ENCODE data around the gene SCRG1.

GRCh38 chr4:173357939-173358338 is 41.0 kb downstream of the SCRG1 start:
- no peak for TF ChIP-seq ZFX (IDR thresholded peaks at IDR 0.05; ENCODE audit: borderline replicate concordance)
- TF ChIP-seq, protein P1, sequence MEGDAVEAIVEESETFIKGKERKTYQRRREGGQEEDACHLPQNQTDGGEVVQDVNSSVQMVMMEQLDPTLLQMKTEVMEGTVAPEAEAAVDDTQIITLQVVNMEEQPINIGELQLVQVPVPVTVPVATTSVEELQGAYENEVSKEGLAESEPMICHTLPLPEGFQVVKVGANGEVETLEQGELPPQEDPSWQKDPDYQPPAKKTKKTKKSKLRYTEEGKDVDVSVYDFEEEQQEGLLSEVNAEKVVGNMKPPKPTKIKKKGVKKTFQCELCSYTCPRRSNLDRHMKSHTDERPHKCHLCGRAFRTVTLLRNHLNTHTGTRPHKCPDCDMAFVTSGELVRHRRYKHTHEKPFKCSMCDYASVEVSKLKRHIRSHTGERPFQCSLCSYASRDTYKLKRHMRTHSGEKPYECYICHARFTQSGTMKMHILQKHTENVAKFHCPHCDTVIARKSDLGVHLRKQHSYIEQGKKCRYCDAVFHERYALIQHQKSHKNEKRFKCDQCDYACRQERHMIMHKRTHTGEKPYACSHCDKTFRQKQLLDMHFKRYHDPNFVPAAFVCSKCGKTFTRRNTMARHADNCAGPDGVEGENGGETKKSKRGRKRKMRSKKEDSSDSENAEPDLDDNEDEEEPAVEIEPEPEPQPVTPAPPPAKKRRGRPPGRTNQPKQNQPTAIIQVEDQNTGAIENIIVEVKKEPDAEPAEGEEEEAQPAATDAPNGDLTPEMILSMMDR (IDR thresholded peaks at IDR 0.05), result no peak
